H9 (cell line): ENCODE data around the gene NACC2. TPM values are rescaled to one million over a fixed set of nuclear protein-coding genes. Genes with fewer than 3 reads are reported as not detected.
A peak's percentile ranks its signal among the peaks of the same experiment; 100 is the strongest.

Source experiments
- DNase-seq: peaks from one replicate; pipeline ENCODE4 v3.0.0-alpha.2; 2017
- H2AFZ ChIP-seq: one replicate; pipeline ENCODE4 v1.6.1; 2013; ENCODE audit warnings: mild to moderate bottlenecking, low read length, control low read depth, moderate library complexity
- H2AK5ac ChIP-seq: 2 replicates; pipeline ENCODE4 v1.6.1; 2013; ENCODE audit warnings: low read length, control low read depth, mixed read lengths; ENCODE audit not compliant: insufficient read length
- H2BK120ac ChIP-seq: one replicate; pipeline ENCODE4 v1.6.1; 2013; ENCODE audit warnings: low read depth, mild to moderate bottlenecking, low read length, control low read depth, inconsistent platforms; ENCODE audit not compliant: poor library complexity, severe bottlenecking
- H2BK12ac ChIP-seq: 2 replicates; pipeline ENCODE4 v1.6.1; 2013; ENCODE audit warnings: low read length, control low read depth, mixed read lengths, low read depth; ENCODE audit not compliant: insufficient read length
- H2BK15ac ChIP-seq: 2 replicates; pipeline ENCODE4 v1.6.1; 2013; ENCODE audit warnings: low read depth, low read length, control low read depth
- H2BK20ac ChIP-seq: one replicate; pipeline ENCODE4 v1.6.1; 2013; ENCODE audit warnings: low read depth, mild to moderate bottlenecking, low read length, control low read depth, inconsistent platforms; ENCODE audit not compliant: poor library complexity, severe bottlenecking
- H2BK5ac ChIP-seq: 2 replicates; pipeline ENCODE4 v1.6.1; 2013; ENCODE audit warnings: low read length, control low read depth, mixed read lengths; ENCODE audit not compliant: insufficient read length
- H3K14ac ChIP-seq: 2 replicates; pipeline ENCODE4 v1.6.1; 2013; ENCODE audit warnings: low read length, control low read depth; ENCODE audit not compliant: insufficient read depth
- H3K18ac ChIP-seq: 2 replicates; pipeline ENCODE4 v1.6.1; 2013; ENCODE audit warnings: low read depth, mild to moderate bottlenecking, mixed read lengths, low read length, control low read depth; ENCODE audit not compliant: insufficient read length
- H3K23ac ChIP-seq: 2 replicates; pipeline ENCODE4 v1.6.1; 2013; ENCODE audit warnings: low read length, control low read depth, mixed read lengths, low read depth; ENCODE audit not compliant: insufficient read length
- H3K23me2 ChIP-seq: 2 replicates; pipeline ENCODE4 v1.6.1; 2013; ENCODE audit warnings: low read depth, mild to moderate bottlenecking, mixed read lengths, low read length, control low read depth; ENCODE audit not compliant: insufficient read length, poor library complexity, severe bottlenecking
- H3K27ac ChIP-seq: 2 replicates; pipeline ENCODE4 v1.5.1; 2013; ENCODE audit warnings: low read length, control low read depth, mixed read lengths, low read depth; ENCODE audit not compliant: insufficient read length
- H3K27me3 ChIP-seq: 2 replicates; pipeline ENCODE4 v1.6.1; 2013; ENCODE audit warnings: low read length, control low read depth, inconsistent platforms; ENCODE audit not compliant: insufficient read depth
- H3K4ac ChIP-seq: 2 replicates; pipeline ENCODE4 v1.6.1; 2013; ENCODE audit warnings: low read depth, mild to moderate bottlenecking, control low read depth, inconsistent platforms, low read length, moderate library complexity
- H3K4me1 ChIP-seq: 2 replicates; pipeline ENCODE4 v1.6.1; 2013; ENCODE audit warnings: low read length, control low read depth, inconsistent platforms; ENCODE audit not compliant: insufficient read depth
- H3K4me2 ChIP-seq: 2 replicates; pipeline ENCODE4 v1.6.1; 2013; ENCODE audit warnings: low read length, control low read depth, mixed read lengths; ENCODE audit not compliant: insufficient read length, insufficient read depth
- H3K56ac ChIP-seq: 2 replicates; pipeline ENCODE4 v1.6.1; 2013; ENCODE audit warnings: low read depth, mild to moderate bottlenecking, mixed read lengths, low read length, control low read depth; ENCODE audit not compliant: insufficient read length
- H3K79me1 ChIP-seq: 2 replicates; pipeline ENCODE4 v1.6.1; 2013; ENCODE audit warnings: low read depth, mild to moderate bottlenecking, moderate library complexity, low read length, control low read depth, inconsistent platforms; ENCODE audit not compliant: insufficient read depth, poor library complexity, severe bottlenecking
- H3K79me2 ChIP-seq: 2 replicates; pipeline ENCODE4 v1.6.1; 2013; ENCODE audit warnings: low read length, control low read depth, inconsistent platforms; ENCODE audit not compliant: insufficient read depth
- H3K9ac ChIP-seq: 2 replicates; pipeline ENCODE4 v1.6.1; 2013; ENCODE audit warnings: low read length, control low read depth, mixed read lengths; ENCODE audit not compliant: insufficient read length; ENCODE audit errors: extremely low read depth
- H3K9me3 ChIP-seq: one replicate; pipeline ENCODE4 v1.6.1; 2013; ENCODE audit warnings: low read depth, low read length, inconsistent platforms; ENCODE audit not compliant: control insufficient read depth
- H3T11ph ChIP-seq: one replicate; pipeline ENCODE4 v1.6.1; 2013; ENCODE audit warnings: mild to moderate bottlenecking, low read length, control low read depth, inconsistent platforms
- H4K20me1 ChIP-seq: one replicate; pipeline ENCODE4 v1.6.1; 2013; ENCODE audit not compliant: control insufficient read depth, insufficient read length, insufficient read depth
- H4K5ac ChIP-seq: 2 replicates; pipeline ENCODE4 v1.6.1; 2013; ENCODE audit warnings: low read depth, mild to moderate bottlenecking, mixed read lengths, low read length, control low read depth; ENCODE audit not compliant: insufficient read length
- H4K8ac ChIP-seq: replicated peaks from 2 replicates; pipeline ENCODE4 v1.6.1; 2013; ENCODE audit warnings: low read length, control low read depth, mixed read lengths, low read depth; ENCODE audit not compliant: insufficient read length
- H4K91ac ChIP-seq: 2 replicates; pipeline ENCODE4 v1.6.1; 2013; ENCODE audit warnings: low read depth, mild to moderate bottlenecking, moderate library complexity, mixed read lengths, low read length, control low read depth; ENCODE audit not compliant: insufficient read length
- H3K27ac Mint-ChIP-seq, 3 experiments: 2 replicates in 2 of 3; 3 replicates in 1 of 3; pipeline ENCODE4 v1.8.0; 2020 to 2021; ENCODE audit warnings: mixed read lengths in 3 of 3, mild to moderate bottlenecking in 1 of 3, moderate library complexity in 1 of 3
- H3K27me3 Mint-ChIP-seq: 2 replicates; pipeline ENCODE4 v1.8.0; 2021; ENCODE audit warnings: low read depth, mild to moderate bottlenecking, moderate library complexity, mixed read lengths
- H3K36me3 Mint-ChIP-seq, 3 experiments: 2 replicates in 2 of 3; 3 replicates in 1 of 3; pipeline ENCODE4 v1.8.0; 2020 to 2021; ENCODE audit warnings: low read depth in 3 of 3, mixed read lengths in 3 of 3; ENCODE audit not compliant: insufficient read depth in 1 of 3
- H3K4me1 Mint-ChIP-seq, 2 experiments: 2 replicates each; pipeline ENCODE4 v1.8.0; 2020; ENCODE audit warnings: mixed read lengths in 2 of 2
- H3K4me3 Mint-ChIP-seq, 2 experiments: 2 replicates in 1 of 2; 3 replicates in 1 of 2; pipeline ENCODE4 v1.8.0; 2020 to 2021; ENCODE audit warnings: mild to moderate bottlenecking in 2 of 2, mixed read lengths in 2 of 2, moderate library complexity in 1 of 2
- H3K9me3 Mint-ChIP-seq, 2 experiments: 2 replicates in 1 of 2; 3 replicates in 1 of 2; pipeline ENCODE4 v1.8.0; 2020; ENCODE audit warnings: mild to moderate bottlenecking in 2 of 2, mixed read lengths in 2 of 2, moderate library complexity in 1 of 2
- CTCF ChIP-seq: fragments of 200-600 bp; sonication (generic); conservative IDR thresholded peaks from 3 replicates; pipeline ENCODE4 v1.8.0; 2021; ENCODE audit warnings: antibody characterized with exemption, mild to moderate bottlenecking
- WGBS: extraction: QIAGEN DNeasy Blood & Tissue Kit; methylation state at CpG from one replicate; pipeline ENCODE4 v1.1.7; 2013; ENCODE audit warnings: missing lambda C conversion rate, low lambda C conversion rate, mixed read lengths; ENCODE audit not compliant: insufficient read length; ENCODE audit errors: extremely low coverage; 5-methylcytosine and 5-hydroxymethylcytosine counted together
- total RNA-seq: library from RNA; stranded (reverse); gene quantifications from 2 replicates; pipeline ENCODE4 v1.2.1, GENCODE V29; 2021

The NACC2 gene
- total RNA-seq, 1 experiment from 2014 or later = 11.5 TPM

- Histone ChIP-seq H3K27me3 (no peaks in the 10 kb centered on the region), H4K8ac (no peak overlapping the region), H3K4me1 (no peaks in the 10 kb centered on the region), H2BK20ac (no peak overlapping the region), H3K79me2 (no peaks in the 10 kb centered on the region; the same call in 1 of the 2 replicates), H3K18ac (no peak overlapping the region), H2BK15ac (no peak overlapping the region), H2AK5ac (no peak overlapping the region), H3T11ph (no peak overlapping the region), H2BK5ac (no peak overlapping the region), H4K20me1 (peaks cover 6% of the 10 kb centered on the region), H4K5ac (no peak overlapping the region), H3K4me2 (no peak overlapping the region), H3K9me3 (no peaks in the 10 kb centered on the region), H2BK12ac (no peak overlapping the region), H3K79me1 (no peaks in the 10 kb centered on the region), H3K56ac (no peak overlapping the region), H3K9ac (no peak overlapping the region), H2BK120ac (no peak overlapping the region), H3K23ac (no peak overlapping the region), H2AFZ (no peak overlapping the region), H3K14ac (no peak overlapping the region; the same call in 1 of the 2 replicates), H3K27ac (no peak overlapping the region), H4K91ac (no peak overlapping the region), H3K23me2 (peaks cover 2% of the 10 kb centered on the region), H3K4ac (no peak overlapping the region)
- Mint-ChIP-seq H3K9me3 (no peaks in the 10 kb centered on the region), H3K4me3 (no peak overlapping the region), H3K27ac (no peak overlapping the region), H3K27me3 (peaks cover 10% of the 10 kb centered on the region), H3K36me3 (no peaks in the 10 kb centered on the region), H3K4me1 (peaks cover 27 to 52% of the 10 kb centered on the region in 2 experiments)
- no peak for TF ChIP-seq CTCF
- DNase-seq = peak; percentile 25
- no CpG with 5 or more reads among the region's 22 CpGs for WGBS
Measured at GRCh38 chr9:136088939-136089696, 6.0 kb downstream of the NACC2 start.
